Measurements from ENCODE around the gene ASTN1.

Gene ASTN1

GRCh38 chr1:177131723-177132122 is 32.8 kb downstream of the ASTN1 start (continued):
- TF ChIP-seq ZSCAN18 (tag by site-specific recombination; IDR thresholded peaks at IDR 0.05), result no peak
- no peak for TF ChIP-seq SCRT2 (tag by site-specific recombination; IDR thresholded peaks at IDR 0.05)
- TF ChIP-seq ZNF184 (tag by site-specific recombination; IDR thresholded peaks at IDR 0.05), result no peak
- TF ChIP-seq ZNF692 (tag by site-specific recombination; IDR thresholded peaks at IDR 0.05), result no peak
- no peak for TF ChIP-seq ZNF792 (tag by site-specific recombination; IDR thresholded peaks at IDR 0.05)
- TF ChIP-seq ZBTB1 (tag by site-specific recombination; IDR thresholded peaks at IDR 0.05), result no peak

- no peak overlapping the region for H3K27ac ChIP-seq (ENCODE audit: extremely low read depth, low read depth, low read length)
- ChIA-PET CTCF (interaction anchor here (0.5 to 1.0 kb wide), 2 partner anchors 124 to 184 kb away, joined by 3 read pairs; no protein-coding TSS in a partner anchor), POLR2A (no interaction called here)
- no peaks in the 10 kb centered on the region for H3K36me3 ChIP-seq (ENCODE audit: control insufficient read depth in 2 of 2, insufficient read depth in 1 of 2, low read length in 2 of 2)
- no peaks in the 10 kb centered on the region for H3K9me3 ChIP-seq (ENCODE audit: control insufficient read depth, insufficient read depth, low read depth, low read length)
- no peak for TF ChIP-seq ZNF677 (tag by site-specific recombination; IDR thresholded peaks at IDR 0.05)
- no peak for TF ChIP-seq ZNF600 (tag by site-specific recombination; IDR thresholded peaks at IDR 0.05)
- TF ChIP-seq ZEB2 (tag by site-specific recombination; IDR thresholded peaks at IDR 0.05), result no peak
- TF ChIP-seq MZF1 (tag by site-specific recombination; IDR thresholded peaks at IDR 0.05; ENCODE audit: borderline replicate concordance), result no peak
- TF ChIP-seq ZNF449 (tag by site-specific recombination; IDR thresholded peaks at IDR 0.05), result no peak
- no peak for TF ChIP-seq MEIS1 (CRISPR knock-in tag; IDR thresholded peaks at IDR 0.05; ENCODE audit: borderline replicate concordance)
- TF ChIP-seq ZNF302 (tag by site-specific recombination; IDR thresholded peaks at IDR 0.05; ENCODE audit: low read depth), result no peak
- TF ChIP-seq SETDB1 (IDR thresholded peaks at IDR 0.05; ENCODE audit: insufficient read length, low read length), result no peak
- no peak for TF ChIP-seq PRDM4 (tag by site-specific recombination; IDR thresholded peaks at IDR 0.05)
- no peak for TF ChIP-seq ZNF704 (tag by site-specific recombination; IDR thresholded peaks at IDR 0.05)
- TF ChIP-seq GLI2 (tag by site-specific recombination; IDR thresholded peaks at IDR 0.05; ENCODE audit: borderline replicate concordance, low read depth), result no peak
- no peak for TF ChIP-seq ZNF433 (tag by site-specific recombination; IDR thresholded peaks at IDR 0.05; ENCODE audit: low read depth)
- TF ChIP-seq KLF7 (tag by site-specific recombination; IDR thresholded peaks at IDR 0.05; ENCODE audit: borderline replicate concordance), result no peak
- no peak for TF ChIP-seq KLF1 (tag by site-specific recombination; IDR thresholded peaks at IDR 0.05)
- no peak for TF ChIP-seq ZNF530 (tag by site-specific recombination; IDR thresholded peaks at IDR 0.05; ENCODE audit: low read depth)
- no peak overlapping the region for H3K4me3 ChIP-seq (ENCODE audit: low read depth, low read length)
- H3K4me1 ChIP-seq (ENCODE audit: control insufficient read depth, insufficient read depth, low read length), result peaks cover under 1% of the 10 kb centered on the region; the same call in 1 of the 2 replicates
These were observed 34.0 kb downstream of the ASTN1 start for GRCh38 chr1:177130451-177130945.
